PC-3 (cell line): ENCODE data around the gene KDR.

Source experiments
- EZH2 ChIP-seq: fragments of 300-600 bp; sonication (generic); IDR thresholded peaks from one replicate; pipeline ENCODE4 v1.6.1; 2017; ENCODE audit warnings: antibody characterized with exemption, mild to moderate bottlenecking, low read length; ENCODE audit not compliant: unreplicated experiment
- TF ChIP-seq, protein P1 (sequence below): fragments of 300-600 bp; sonication (generic); conservative IDR thresholded peaks from 2 replicates; pipeline ENCODE4 v1.5.1; 2017; ENCODE audit warnings: antibody characterized with exemption, low read depth, mild to moderate bottlenecking, low read length

DNA sequence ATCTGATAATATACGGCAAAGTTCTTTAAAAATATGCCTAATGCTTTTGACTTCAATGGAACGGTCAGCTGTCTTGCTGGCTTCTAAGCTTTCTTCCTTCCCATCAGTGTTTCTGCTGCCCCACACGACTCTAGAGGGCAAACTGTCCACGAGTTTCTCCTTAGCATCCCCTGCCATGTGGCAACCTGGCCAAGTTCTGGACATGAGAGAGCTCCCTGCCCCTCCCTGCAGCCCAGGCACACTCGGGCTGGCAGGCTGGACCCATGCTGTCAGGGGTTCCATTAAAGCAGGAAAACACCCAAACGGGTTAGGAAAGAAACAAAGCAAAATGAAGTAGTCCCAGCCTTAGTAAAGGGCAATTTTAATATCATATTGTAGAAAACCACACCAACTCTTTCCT is 38.8 kb downstream of the KDR start:
- TF ChIP-seq, protein P1, sequence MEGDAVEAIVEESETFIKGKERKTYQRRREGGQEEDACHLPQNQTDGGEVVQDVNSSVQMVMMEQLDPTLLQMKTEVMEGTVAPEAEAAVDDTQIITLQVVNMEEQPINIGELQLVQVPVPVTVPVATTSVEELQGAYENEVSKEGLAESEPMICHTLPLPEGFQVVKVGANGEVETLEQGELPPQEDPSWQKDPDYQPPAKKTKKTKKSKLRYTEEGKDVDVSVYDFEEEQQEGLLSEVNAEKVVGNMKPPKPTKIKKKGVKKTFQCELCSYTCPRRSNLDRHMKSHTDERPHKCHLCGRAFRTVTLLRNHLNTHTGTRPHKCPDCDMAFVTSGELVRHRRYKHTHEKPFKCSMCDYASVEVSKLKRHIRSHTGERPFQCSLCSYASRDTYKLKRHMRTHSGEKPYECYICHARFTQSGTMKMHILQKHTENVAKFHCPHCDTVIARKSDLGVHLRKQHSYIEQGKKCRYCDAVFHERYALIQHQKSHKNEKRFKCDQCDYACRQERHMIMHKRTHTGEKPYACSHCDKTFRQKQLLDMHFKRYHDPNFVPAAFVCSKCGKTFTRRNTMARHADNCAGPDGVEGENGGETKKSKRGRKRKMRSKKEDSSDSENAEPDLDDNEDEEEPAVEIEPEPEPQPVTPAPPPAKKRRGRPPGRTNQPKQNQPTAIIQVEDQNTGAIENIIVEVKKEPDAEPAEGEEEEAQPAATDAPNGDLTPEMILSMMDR = no peak
- no peak for TF ChIP-seq EZH2
